Psoas muscle (tissue), 8 donors: Measurements from ENCODE around the gene STPG2. TPM values are rescaled to one million over a fixed set of nuclear protein-coding genes. Genes with fewer than 3 reads are reported as not detected.

Experiments used
- ATAC-seq, 4 donors: fragments of 200-7000 bp; cut with Tn5 transposase; one replicate each; pipeline ENCODE4 v1.9.1; 2020; ENCODE audit warnings: moderate library complexity in 3 of 4, mild to moderate bottlenecking in 2 of 4
- DNase-seq, 2 donors: peaks; one replicate each; pipeline ENCODE4 v3.0.0-alpha.2; 2020
- H3K27ac ChIP-seq: fragments of 200-600 bp; one replicate; pipeline ENCODE4 v1.8.0; 2022
- H3K27me3 ChIP-seq, 3 donors: fragments of 200-600 bp in 1 of 3; one replicate each; pipeline versions ENCODE4 v1.6.1 to v1.8.0; 2013 to 2022; ENCODE audit warnings: low read length in 2 of 3, mild to moderate bottlenecking in 2 of 3, moderate library complexity in 1 of 3; ENCODE audit not compliant: insufficient read depth in 3 of 3
- H3K36me3 ChIP-seq, 2 donors: fragments of 200-600 bp in 1 of 2; one replicate each; pipeline versions ENCODE4 v1.6.1 to v1.8.0; 2013 to 2022; ENCODE audit warnings: low read depth in 1 of 2, mild to moderate bottlenecking in 1 of 2, moderate library complexity in 1 of 2; ENCODE audit not compliant: insufficient read depth in 1 of 2
- H3K4me1 ChIP-seq: fragments of 200-600 bp; one replicate; pipeline ENCODE4 v1.8.0; 2022
- H3K4me3 ChIP-seq: fragments of 200-600 bp; one replicate; pipeline ENCODE4 v1.8.0; 2022; ENCODE audit warnings: mild to moderate bottlenecking
- H3K9me3 ChIP-seq: fragments of 200-600 bp; one replicate; pipeline ENCODE4 v1.8.0; 2022
- CTCF ChIP-seq: fragments of 200-600 bp; IDR thresholded peaks from one replicate; pipeline ENCODE4 v1.8.0; 2022; ENCODE audit warnings: antibody characterized with exemption
- WGBS, 3 donors: extraction: QIAGEN DNeasy Blood & Tissue Kit; methylation state at CpG; one replicate each; pipeline versions ENCODE4 v1.1.6 to v1.1.7; 2013; 5-methylcytosine and 5-hydroxymethylcytosine counted together
- intact Hi-C, 2 donors: fragments of 100-400 bp; cut with DNase I; formaldehyde crosslinking; loops; one replicate each; pipeline versions ENCODE4 v1.11.0 to v1.14.2; 2022
- polyA plus RNA-seq, 3 donors: library from polyadenylated mRNA; stranded (reverse); fragments of 200-250 nt; gene quantifications; one replicate each; pipeline ENCODE4 v1.2.3, GENCODE V29; 2013
- total RNA-seq, 4 donors: library from RNA; stranded (reverse); fragmentation: NEBNext Ultra II Directional in 2 of 4; extraction: Animal tissue kit (Norgen Biotek cat#: 25700) in 2 of 4; gene quantifications; one replicate each; pipeline versions ENCODE4 v1.2.1 to v1.2.4, GENCODE V29; 2021 to 2023
- donor health status: healthy with polysubstance abuse.
- donor health status: DM: no; HTN: no; CAD: no; lungs with moderate emphysema.
- donor health status: Bipolar disorder and iron deficiency.
- donor health status: healthy.
- donor health status: DM: yes; HTN: yes; CAD: no.
- donor health status: DM: no; HTN: no; CAD: no.
- donor health status: DM: no; HTN: no; CAD: no.
- donor health status: DM: yes; HTN: yes; CAD: no.

The STPG2 gene
- total and polyA plus RNA-seq, 7 donors, result 0.01 to 0.21 TPM; not detected in 5

- no peak for TF ChIP-seq CTCF
- DNase-seq (no peak), ATAC-seq (no peak)
Observed at GRCh38 chr4:97531351-97531750, 611.9 kb downstream of the STPG2 start.

GRCh38 chr4:97530676-97531075, 612.6 kb downstream of the STPG2 start:
- Histone ChIP-seq H3K4me3 (no peak overlapping the region), H3K27ac (no peak overlapping the region), H3K27me3 (no peaks in the 10 kb centered on the region), H3K36me3 (no peaks in the 10 kb centered on the region), H3K4me1 (no peaks in the 10 kb centered on the region), H3K9me3 (no peaks in the 10 kb centered on the region)
- no peak for DNase-seq
- no peak for TF ChIP-seq CTCF
- ATAC-seq, result no peak
- WGBS, 3 donors, result 46 to 76% (median 61%) methylated on average over 1 of the region's 1 CpG
- intact Hi-C loops, result no loop called here

More at GRCh38 chr4:97531351-97531750, 611.9 kb downstream of the STPG2 start:
- intact Hi-C loops, result no loop called here
- no peaks in the 10 kb centered on the region for H3K9me3 ChIP-seq
- H3K4me3 ChIP-seq, result no peak overlapping the region
- no peak overlapping the region for H3K27ac ChIP-seq
- H3K27me3 ChIP-seq, result no peaks in the 10 kb centered on the region
- no peaks in the 10 kb centered on the region for H3K4me1 ChIP-seq
- H3K36me3 ChIP-seq, result no peaks in the 10 kb centered on the region

DNA sequence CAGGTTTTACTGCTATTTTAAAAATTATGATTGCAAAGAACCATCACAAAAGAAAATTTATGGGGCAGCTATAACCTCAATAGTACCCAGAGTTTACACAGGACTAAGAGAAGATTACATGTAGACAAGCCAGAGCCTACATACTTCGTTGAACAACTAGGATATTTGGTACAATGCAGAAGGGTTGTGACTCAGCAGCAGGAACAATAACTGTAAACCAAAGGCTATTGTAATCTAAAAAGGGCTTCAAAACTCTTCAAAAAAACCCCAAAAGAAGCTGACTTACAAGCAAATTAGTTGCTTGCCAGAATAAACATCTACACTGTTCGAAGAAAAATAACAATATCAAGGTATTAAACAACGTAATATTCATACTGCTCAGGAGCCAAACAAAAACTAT, 618.0 kb downstream of the STPG2 start:
- no peak for TF ChIP-seq CTCF
- WGBS, 3 donors, result 69 to 75% (median 72%) methylated on average over 3 of the region's 3 CpGs
- intact Hi-C loops, result no loop called here
- no peaks in the 10 kb centered on the region for H3K36me3 ChIP-seq
- ATAC-seq (no peak), DNase-seq (no peak)
- no peaks in the 10 kb centered on the region for H3K9me3 ChIP-seq
- H3K4me3 ChIP-seq, result no peak overlapping the region
- no peak overlapping the region for H3K27ac ChIP-seq
- H3K4me1 ChIP-seq, result no peaks in the 10 kb centered on the region
- no peaks in the 10 kb centered on the region for H3K27me3 ChIP-seq

GRCh38 chr4:97517939-97518338, 625.3 kb downstream of the STPG2 start:
- no peak for ATAC-seq
- intact Hi-C loops, result no loop called here
- no peak for TF ChIP-seq CTCF
- Histone ChIP-seq H3K4me1 (no peaks in the 10 kb centered on the region), H3K9me3 (no peaks in the 10 kb centered on the region), H3K36me3 (no peaks in the 10 kb centered on the region), H3K27me3 (no peaks in the 10 kb centered on the region), H3K27ac (no peak overlapping the region), H3K4me3 (no peak overlapping the region)
- no peak for DNase-seq
- WGBS, 3 donors, result 76 to 79% (median 79%) methylated on average over 1 of the region's 1 CpG

DNA sequence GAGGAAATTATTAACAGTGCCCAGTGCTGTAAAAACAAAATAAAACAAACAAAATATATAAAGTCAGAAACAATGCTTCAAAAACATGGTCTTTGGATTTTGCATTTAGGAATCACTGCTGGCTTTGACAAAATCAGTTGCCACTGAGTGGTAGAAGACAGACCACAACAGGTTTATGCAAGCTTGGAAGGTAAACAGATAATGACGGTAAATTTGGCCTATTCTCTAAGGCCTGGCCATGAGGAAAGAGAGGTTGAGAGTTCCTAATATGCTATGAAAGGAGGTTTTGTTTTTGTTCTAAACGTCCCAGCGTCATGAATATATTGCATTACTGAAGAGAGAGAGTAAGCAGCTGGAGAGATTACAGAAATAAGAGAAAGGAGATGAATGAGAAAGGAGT, 629.4 kb downstream of the STPG2 start:
- WGBS, 3 donors, result 27 to 40% (median 32%) methylated on average over 3 of the region's 3 CpGs
- Histone ChIP-seq H3K27me3 (no peaks in the 10 kb centered on the region), H3K4me1 (no peaks in the 10 kb centered on the region), H3K4me3 (no peak overlapping the region), H3K9me3 (no peaks in the 10 kb centered on the region), H3K27ac (no peak overlapping the region), H3K36me3 (no peaks in the 10 kb centered on the region)
- no peak for TF ChIP-seq CTCF
- ATAC-seq (no peak), DNase-seq (no peak)
- intact Hi-C loops, result no loop called here

Other genes starting within 250 kb of the STPG2 start
- gene RAP1GDS1, start 117.9 kb upstream of the STPG2 start, total RNA-seq, result 10 to 100 TPM in 1 of 4 donors, 1 to 10 TPM in 3; 5.6 to 10.6 (median 8.5) TPM
- gene RAP1GDS1, start 117.9 kb upstream of the STPG2 start, polyA plus RNA-seq, result 10 to 100 TPM in 2 of 3 donors, 1 to 10 TPM in 1; 5.8 to 12.4 (median 11.5) TPM